HG03457 (cell line): ENCODE measurements around the gene DIRAS1.

ENCODE experiments used
- ATAC-seq: cut with Tn5 transposase; IDR thresholded peaks from one replicate; pipeline ENCODE4 v1.9.1; 2021; ENCODE audit warnings: moderate number of reproducible peaks; ENCODE audit not compliant: unreplicated experiment

DIRAS1 gene

GRCh38 chr19:2720777-2721569 lies at the start of gene DIRAS1:
Gene DIRAS1, minus strand, starts transcription at chr19:2721372. Its CDS starts 3,566 bp downstream, at chr19:2717806.
- ATAC-seq: no peak

GRCh38 chr19:2770055-2771013 lies 49.2 kb upstream of the DIRAS1 start:
- no peak for ATAC-seq

- ATAC-seq: no peak
These were observed 48.0 kb upstream of the DIRAS1 start for GRCh38 chr19:2769218-2769617.

- no peak for ATAC-seq
These were observed 47.4 kb upstream of the DIRAS1 start for GRCh38 chr19:2768365-2769132.

- ATAC-seq: no peak
These were observed 46.5 kb upstream of the DIRAS1 start for GRCh38 chr19:2767688-2768087.

- no peak for ATAC-seq
These were observed 45.6 kb upstream of the DIRAS1 start for GRCh38 chr19:2766594-2767372.

- no peak for ATAC-seq
These were observed 44.2 kb upstream of the DIRAS1 start for GRCh38 chr19:2765376-2765775.

GRCh38 chr19:2764945-2765344 lies 43.8 kb upstream of the DIRAS1 start:
- ATAC-seq: no peak

- no peak for ATAC-seq
These were observed 42.5 kb upstream of the DIRAS1 start for GRCh38 chr19:2763687-2764086.

- ATAC-seq: no peak
These were observed 41.8 kb upstream of the DIRAS1 start for GRCh38 chr19:2762783-2763496.

- no peak for ATAC-seq
These were observed 41.0 kb upstream of the DIRAS1 start for GRCh38 chr19:2761876-2762782.

GRCh38 chr19:2761309-2761677 lies 40.1 kb upstream of the DIRAS1 start:
- ATAC-seq: no peak

GRCh38 chr19:2759965-2760364 lies 38.8 kb upstream of the DIRAS1 start:
- no peak for ATAC-seq

GRCh38 chr19:2759362-2759761 lies 38.2 kb upstream of the DIRAS1 start:
- no peak for ATAC-seq

GRCh38 chr19:2758601-2759313 lies 37.6 kb upstream of the DIRAS1 start:
- no peak for ATAC-seq

GRCh38 chr19:2756921-2757881 lies 36.0 kb upstream of the DIRAS1 start:
- ATAC-seq: no peak

- ATAC-seq: no peak
These were observed 35.3 kb upstream of the DIRAS1 start for GRCh38 chr19:2756477-2756876.
